HepG2 (cell line): ENCODE measurements around the gene PHB1. TPM values are rescaled to one million over a fixed set of nuclear protein-coding genes. Genes with fewer than 3 reads are reported as not detected.

ENCODE experiments used
- EED ChIP-seq: sonication (generic); formaldehyde crosslinking; IDR thresholded peaks from 2 replicates; pipeline ENCODE4 v1.5.0; 2020; ENCODE audit warnings: mild to moderate bottlenecking, missing genetic modification reagents
- FOXO1 ChIP-seq: sonication (generic); formaldehyde crosslinking; IDR thresholded peaks from 2 replicates; pipeline ENCODE4 v1.4.0; 2020; ENCODE audit warnings: missing genetic modification reagents
- MEF2D ChIP-seq: sonication (generic); formaldehyde crosslinking; IDR thresholded peaks from 2 replicates; pipeline ENCODE4 v1.5.1; 2020; ENCODE audit warnings: mild to moderate bottlenecking, missing genetic modification reagents
- NFE2L1 ChIP-seq: sonication (generic); formaldehyde crosslinking; IDR thresholded peaks from 2 replicates; pipeline ENCODE4 v1.4.0; 2020; ENCODE audit warnings: missing genetic modification reagents, mild to moderate bottlenecking, borderline replicate concordance
- PHF21A ChIP-seq: sonication (generic); formaldehyde crosslinking; IDR thresholded peaks from 2 replicates; pipeline ENCODE4 v1.5.0; 2020; ENCODE audit warnings: mild to moderate bottlenecking, missing genetic modification reagents
- RBM22 ChIP-seq: fragments of 200-400 bp; formaldehyde crosslinking; optimal IDR thresholded peaks from 2 replicates; pipeline ENCODE3; 2017; ENCODE audit warnings: mild to moderate bottlenecking, low read length, moderate library complexity
- RBM39 ChIP-seq: fragments of 200-400 bp; formaldehyde crosslinking; IDR thresholded peaks from one replicate; pipeline ENCODE4 v1.6.1; 2018; ENCODE audit warnings: antibody characterized with exemption, mild to moderate bottlenecking, low read depth, low read length; ENCODE audit not compliant: poor library complexity, severe bottlenecking
- TCF12 ChIP-seq, 2 experiments: fragments of 450-650 bp in 1 of 2; sonication (generic) in 1 of 2; formaldehyde crosslinking in 1 of 2; IDR thresholded peaks; 2 replicates each; pipeline versions ENCODE4 v1.6.1 to v1.8.0; 2017 to 2022; ENCODE audit warnings: antibody characterized with exemption in 1 of 2, mild to moderate bottlenecking in 1 of 2, missing genetic modification reagents in 1 of 2, moderate library complexity in 1 of 2
- polyA plus RNA-seq, 8 experiments: library from polyadenylated mRNA; depleted of rRNA in 3 of 8; stranded (reverse) in 7 of 8; unstranded in 1 of 8; fragments of >200 nt; fragmentation: Illumina TruSeq in 4 of 8; extraction: Trizol in 4 of 8; gene quantifications; 2 replicates each; pipeline versions ENCODE4 v1.2.1 to v1.2.3, GENCODE V29; 2011 to 2016; ENCODE audit warnings: low read depth in 4 of 8, missing spikeins in 1 of 8, mixed read lengths in 1 of 8; ENCODE audit not compliant: insufficient read depth in 1 of 8
- total RNA-seq, 5 experiments: library from RNA; depleted of rRNA; stranded (reverse); fragments of >200 nt; fragmentation: Illumina TruSeq; extraction: Trizol; gene quantifications; 2 replicates each; pipeline ENCODE4 v1.2.3, GENCODE V29; 2016; ENCODE audit warnings: low read depth in 1 of 5
- TF ChIP-seq, protein P1 (sequence below): sonication (generic); formaldehyde crosslinking; IDR thresholded peaks from 2 replicates; pipeline ENCODE4 v1.4.0; 2020; ENCODE audit warnings: missing genetic modification reagents
- TF ChIP-seq, protein P2 (sequence below): sonication (generic); formaldehyde crosslinking; IDR thresholded peaks from 2 replicates; pipeline ENCODE4 v1.8.0; 2022; ENCODE audit warnings: low read depth, missing genetic modification reagents
- TF ChIP-seq, protein P3 (sequence below): sonication (generic); formaldehyde crosslinking; IDR thresholded peaks from 2 replicates; pipeline ENCODE4 v1.4.0; 2020; ENCODE audit warnings: missing genetic modification reagents, borderline replicate concordance
- TF ChIP-seq, protein P4 (sequence below): sonication (generic); formaldehyde crosslinking; IDR thresholded peaks from 2 replicates; pipeline ENCODE4 v1.8.0; 2022; ENCODE audit warnings: missing genetic modification reagents, low read depth, mild to moderate bottlenecking, borderline replicate concordance
- TF ChIP-seq, protein P5 (sequence below), 2 experiments: sonication (generic) in 1 of 2; formaldehyde crosslinking in 1 of 2; IDR thresholded peaks; 2 replicates each; pipeline versions ENCODE4 v1.4.0 to v1.6.1; 2016 to 2020; ENCODE audit warnings: borderline replicate concordance in 1 of 2, low read depth in 1 of 2, mild to moderate bottlenecking in 1 of 2, missing genetic modification reagents in 1 of 2

The PHB1 gene
- total and polyA plus RNA-seq, 2 of the 13 experiments (the other 11 are each of a cell fraction or from before 2014, with no cell fraction given): 515 to 688 TPM

DNA sequence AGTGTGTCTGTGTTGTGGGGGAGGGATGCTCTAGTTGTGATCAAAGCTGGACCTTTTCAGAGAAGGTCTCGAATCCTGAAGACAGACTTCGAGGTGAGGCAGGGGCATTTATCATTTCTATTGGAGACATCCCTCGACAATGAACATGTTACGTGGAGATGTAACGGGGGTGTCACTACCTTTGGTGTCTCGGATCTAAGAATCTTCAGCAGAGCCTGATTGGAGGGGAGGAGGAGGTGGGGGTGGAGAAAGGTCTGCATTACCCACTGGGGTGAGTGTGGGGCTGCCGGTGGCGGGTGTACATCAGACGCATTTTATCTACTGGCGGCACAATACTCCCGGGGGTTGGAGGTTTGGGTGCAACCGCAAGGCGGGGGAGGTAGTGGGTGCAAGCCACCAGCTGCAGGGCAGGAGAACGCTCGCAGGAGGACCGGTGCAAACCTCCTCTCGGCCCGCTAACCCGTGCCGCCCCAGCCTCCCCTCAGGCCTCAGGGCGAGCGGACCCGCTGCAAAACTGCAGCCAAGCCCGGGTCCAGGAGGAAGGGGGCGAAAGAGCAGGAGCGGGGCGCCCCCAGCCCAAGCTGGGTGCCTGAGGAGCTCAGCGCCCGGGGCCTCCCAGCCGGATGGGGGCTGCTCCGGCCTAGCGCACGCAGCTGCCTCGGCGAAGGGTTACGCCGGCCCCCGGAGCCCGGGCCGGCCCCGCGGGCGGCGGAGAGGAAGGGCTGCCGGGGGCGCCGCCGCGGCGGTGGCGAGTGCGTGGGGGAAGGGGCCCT, 53.4 kb downstream of the PHB1 start (continued):
- no peak for TF ChIP-seq PHF21A (CRISPR knock-in tag)
- no peak for TF ChIP-seq MEF2D (CRISPR knock-in tag)
- TF ChIP-seq, protein P1, sequence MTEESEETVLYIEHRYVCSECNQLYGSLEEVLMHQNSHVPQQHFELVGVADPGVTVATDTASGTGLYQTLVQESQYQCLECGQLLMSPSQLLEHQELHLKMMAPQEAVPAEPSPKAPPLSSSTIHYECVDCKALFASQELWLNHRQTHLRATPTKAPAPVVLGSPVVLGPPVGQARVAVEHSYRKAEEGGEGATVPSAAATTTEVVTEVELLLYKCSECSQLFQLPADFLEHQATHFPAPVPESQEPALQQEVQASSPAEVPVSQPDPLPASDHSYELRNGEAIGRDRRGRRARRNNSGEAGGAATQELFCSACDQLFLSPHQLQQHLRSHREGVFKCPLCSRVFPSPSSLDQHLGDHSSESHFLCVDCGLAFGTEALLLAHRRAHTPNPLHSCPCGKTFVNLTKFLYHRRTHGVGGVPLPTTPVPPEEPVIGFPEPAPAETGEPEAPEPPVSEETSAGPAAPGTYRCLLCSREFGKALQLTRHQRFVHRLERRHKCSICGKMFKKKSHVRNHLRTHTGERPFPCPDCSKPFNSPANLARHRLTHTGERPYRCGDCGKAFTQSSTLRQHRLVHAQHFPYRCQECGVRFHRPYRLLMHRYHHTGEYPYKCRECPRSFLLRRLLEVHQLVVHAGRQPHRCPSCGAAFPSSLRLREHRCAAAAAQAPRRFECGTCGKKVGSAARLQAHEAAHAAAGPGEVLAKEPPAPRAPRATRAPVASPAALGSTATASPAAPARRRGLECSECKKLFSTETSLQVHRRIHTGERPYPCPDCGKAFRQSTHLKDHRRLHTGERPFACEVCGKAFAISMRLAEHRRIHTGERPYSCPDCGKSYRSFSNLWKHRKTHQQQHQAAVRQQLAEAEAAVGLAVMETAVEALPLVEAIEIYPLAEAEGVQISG: peak; percentile 29; the same call in 1 of the 2 replicates
- TF ChIP-seq, protein P2, sequence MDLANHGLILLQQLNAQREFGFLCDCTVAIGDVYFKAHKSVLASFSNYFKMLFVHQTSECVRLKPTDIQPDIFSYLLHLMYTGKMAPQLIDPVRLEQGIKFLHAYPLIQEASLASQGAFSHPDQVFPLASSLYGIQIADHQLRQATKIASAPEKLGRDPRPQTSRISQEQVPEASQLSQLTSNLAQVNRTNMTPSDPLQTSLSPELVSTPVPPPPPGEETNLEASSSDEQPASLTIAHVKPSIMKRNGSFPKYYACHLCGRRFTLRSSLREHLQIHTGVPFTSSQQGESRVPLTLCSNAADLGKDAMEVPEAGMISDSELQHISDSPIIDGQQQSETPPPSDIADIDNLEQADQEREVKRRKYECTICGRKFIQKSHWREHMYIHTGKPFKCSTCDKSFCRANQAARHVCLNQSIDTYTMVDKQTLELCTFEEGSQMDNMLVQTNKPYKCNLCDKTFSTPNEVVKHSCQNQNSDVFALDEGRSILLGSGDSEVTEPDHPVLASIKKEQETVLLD: no peak
- 0 out of 2 replicates have a peak, but pooled peaks have one; percentile 37 for TF ChIP-seq NFE2L1
- TF ChIP-seq, protein P3, sequence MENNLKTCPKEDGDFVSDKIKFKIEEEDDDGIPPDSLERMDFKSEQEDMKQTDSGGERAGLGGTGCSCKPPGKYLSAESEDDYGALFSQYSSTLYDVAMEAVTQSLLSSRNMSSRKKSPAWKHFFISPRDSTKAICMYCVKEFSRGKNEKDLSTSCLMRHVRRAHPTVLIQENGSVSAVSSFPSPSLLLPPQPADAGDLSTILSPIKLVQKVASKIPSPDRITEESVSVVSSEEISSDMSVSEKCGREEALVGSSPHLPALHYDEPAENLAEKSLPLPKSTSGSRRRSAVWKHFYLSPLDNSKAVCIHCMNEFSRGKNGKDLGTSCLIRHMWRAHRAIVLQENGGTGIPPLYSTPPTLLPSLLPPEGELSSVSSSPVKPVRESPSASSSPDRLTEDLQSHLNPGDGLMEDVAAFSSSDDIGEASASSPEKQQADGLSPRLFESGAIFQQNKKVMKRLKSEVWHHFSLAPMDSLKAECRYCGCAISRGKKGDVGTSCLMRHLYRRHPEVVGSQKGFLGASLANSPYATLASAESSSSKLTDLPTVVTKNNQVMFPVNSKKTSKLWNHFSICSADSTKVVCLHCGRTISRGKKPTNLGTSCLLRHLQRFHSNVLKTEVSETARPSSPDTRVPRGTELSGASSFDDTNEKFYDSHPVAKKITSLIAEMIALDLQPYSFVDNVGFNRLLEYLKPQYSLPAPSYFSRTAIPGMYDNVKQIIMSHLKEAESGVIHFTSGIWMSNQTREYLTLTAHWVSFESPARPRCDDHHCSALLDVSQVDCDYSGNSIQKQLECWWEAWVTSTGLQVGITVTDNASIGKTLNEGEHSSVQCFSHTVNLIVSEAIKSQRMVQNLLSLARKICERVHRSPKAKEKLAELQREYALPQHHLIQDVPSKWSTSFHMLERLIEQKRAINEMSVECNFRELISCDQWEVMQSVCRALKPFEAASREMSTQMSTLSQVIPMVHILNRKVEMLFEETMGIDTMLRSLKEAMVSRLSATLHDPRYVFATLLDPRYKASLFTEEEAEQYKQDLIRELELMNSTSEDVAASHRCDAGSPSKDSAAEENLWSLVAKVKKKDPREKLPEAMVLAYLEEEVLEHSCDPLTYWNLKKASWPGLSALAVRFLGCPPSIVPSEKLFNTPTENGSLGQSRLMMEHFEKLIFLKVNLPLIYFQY (CRISPR knock-in tag): 0 out of 2 replicates have a peak, but pooled peaks have one; percentile 29
- TF ChIP-seq RBM22: no peak
- 0 out of 2 replicates have a peak, but pooled peaks have one; percentile 14 for TF ChIP-seq FOXO1
- TF ChIP-seq, protein P4, sequence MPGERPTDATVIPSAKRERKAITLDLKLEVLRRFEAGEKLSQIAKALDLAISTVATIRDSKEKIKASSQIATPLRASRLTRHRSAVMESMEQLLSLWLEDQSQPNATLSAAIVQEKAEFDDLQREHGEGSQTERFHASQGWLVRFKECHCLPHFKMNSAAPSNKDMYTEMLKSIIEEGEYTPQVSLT (CRISPR knock-in tag): no peak; the same call in 1 of the 2 replicates
- no peak for TF ChIP-seq TCF12 (IDR thresholded peaks at IDR 0.05)
- no peak for TF ChIP-seq TCF12 (CRISPR knock-in tag; IDR thresholded peaks at IDR 0.05)
- no peak for TF ChIP-seq EED (CRISPR knock-in tag)
- no peak for TF ChIP-seq RBM39
- TF ChIP-seq, protein P5, sequence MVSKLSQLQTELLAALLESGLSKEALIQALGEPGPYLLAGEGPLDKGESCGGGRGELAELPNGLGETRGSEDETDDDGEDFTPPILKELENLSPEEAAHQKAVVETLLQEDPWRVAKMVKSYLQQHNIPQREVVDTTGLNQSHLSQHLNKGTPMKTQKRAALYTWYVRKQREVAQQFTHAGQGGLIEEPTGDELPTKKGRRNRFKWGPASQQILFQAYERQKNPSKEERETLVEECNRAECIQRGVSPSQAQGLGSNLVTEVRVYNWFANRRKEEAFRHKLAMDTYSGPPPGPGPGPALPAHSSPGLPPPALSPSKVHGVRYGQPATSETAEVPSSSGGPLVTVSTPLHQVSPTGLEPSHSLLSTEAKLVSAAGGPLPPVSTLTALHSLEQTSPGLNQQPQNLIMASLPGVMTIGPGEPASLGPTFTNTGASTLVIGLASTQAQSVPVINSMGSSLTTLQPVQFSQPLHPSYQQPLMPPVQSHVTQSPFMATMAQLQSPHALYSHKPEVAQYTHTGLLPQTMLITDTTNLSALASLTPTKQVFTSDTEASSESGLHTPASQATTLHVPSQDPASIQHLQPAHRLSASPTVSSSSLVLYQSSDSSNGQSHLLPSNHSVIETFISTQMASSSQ (IDR thresholded peaks at IDR 0.05; ENCODE audit: low read depth): no peak
- TF ChIP-seq, protein P5 (CRISPR knock-in tag; IDR thresholded peaks at IDR 0.05; ENCODE audit: borderline replicate concordance): no peak
